HepG2 (cell line): Measurements from ENCODE around the gene NDUFB10. TPM values are rescaled to one million over a fixed set of nuclear protein-coding genes. Genes with fewer than 3 reads are reported as not detected.

Experiments
- HNRNPK ChIP-seq: fragments of 200-400 bp; formaldehyde crosslinking; IDR thresholded peaks from 2 replicates; pipeline ENCODE4 v1.6.1; 2018; ENCODE audit warnings: low read length, low read depth, moderate library complexity, mild to moderate bottlenecking; ENCODE audit not compliant: poor library complexity, severe bottlenecking
- MED8 ChIP-seq: sonication (generic); formaldehyde crosslinking; IDR thresholded peaks from 2 replicates; pipeline ENCODE4 v1.8.1; 2023; ENCODE audit warnings: mild to moderate bottlenecking, missing genetic modification reagents; ENCODE audit not compliant: insufficient replicate concordance
- REPIN1 ChIP-seq: sonication (generic); formaldehyde crosslinking; IDR thresholded peaks from 2 replicates; pipeline ENCODE4 v1.8.0; 2022; ENCODE audit warnings: missing genetic modification reagents, low read depth, mild to moderate bottlenecking, borderline replicate concordance
- RFX3 ChIP-seq: IDR thresholded peaks from 2 replicates; pipeline ENCODE4 v1.6.1; 2016; ENCODE audit warnings: missing biosample characterization, missing genetic modification reagents
- YEATS2 ChIP-seq: sonication (generic); formaldehyde crosslinking; IDR thresholded peaks from 2 replicates; pipeline ENCODE4 v1.4.0; 2020; ENCODE audit warnings: missing genetic modification reagents, borderline replicate concordance
- ZIK1 ChIP-seq: sonication (generic); formaldehyde crosslinking; IDR thresholded peaks from 2 replicates; pipeline ENCODE4 v1.5.0; 2020; ENCODE audit warnings: mild to moderate bottlenecking, low read depth, missing genetic modification reagents, borderline replicate concordance
- ZNF839 ChIP-seq: sonication (generic); formaldehyde crosslinking; IDR thresholded peaks from 2 replicates; pipeline ENCODE4 v1.4.0; 2020; ENCODE audit warnings: missing genetic modification reagents, mild to moderate bottlenecking, borderline replicate concordance
- ZNF878 ChIP-seq: sonication (generic); formaldehyde crosslinking; IDR thresholded peaks from 2 replicates; pipeline ENCODE4 v1.8.1; 2023; ENCODE audit warnings: mild to moderate bottlenecking, missing genetic modification reagents, moderate library complexity
- polyA plus RNA-seq, 8 experiments: library from polyadenylated mRNA; depleted of rRNA in 3 of 8; stranded (reverse) in 7 of 8; unstranded in 1 of 8; fragments of >200 nt; fragmentation: Illumina TruSeq in 4 of 8; extraction: Trizol in 4 of 8; gene quantifications; 2 replicates each; pipeline versions ENCODE4 v1.2.1 to v1.2.3, GENCODE V29; 2011 to 2016; ENCODE audit warnings: low read depth in 4 of 8, missing spikeins in 1 of 8, mixed read lengths in 1 of 8; ENCODE audit not compliant: insufficient read depth in 1 of 8
- total RNA-seq, 5 experiments: library from RNA; depleted of rRNA; stranded (reverse); fragments of >200 nt; fragmentation: Illumina TruSeq; extraction: Trizol; gene quantifications; 2 replicates each; pipeline ENCODE4 v1.2.3, GENCODE V29; 2016; ENCODE audit warnings: low read depth in 1 of 5
- TF ChIP-seq, protein P1 (sequence below): sonication (generic); formaldehyde crosslinking; conservative IDR thresholded peaks from 2 replicates; pipeline ENCODE4 v1.5.0; 2020; ENCODE audit warnings: missing genetic modification reagents
- TF ChIP-seq, protein P2 (sequence below): sonication (generic); formaldehyde crosslinking; IDR thresholded peaks from 2 replicates; pipeline ENCODE4 v1.4.0; 2020; ENCODE audit warnings: missing genetic modification reagents, mild to moderate bottlenecking, borderline replicate concordance
- TF ChIP-seq, protein P3 (sequence below), 2 experiments: sonication (generic) in 1 of 2; formaldehyde crosslinking in 1 of 2; IDR thresholded peaks; 2 replicates each; pipeline versions ENCODE4 v1.6.1 to v1.9.0; 2014 to 2022; ENCODE audit warnings: antibody characterized with exemption in 1 of 2, borderline replicate concordance in 1 of 2, inconsistent platforms in 1 of 2, low read depth in 1 of 2, missing genetic modification reagents in 1 of 2
- TF ChIP-seq, protein P4 (sequence below): sonication (generic); formaldehyde crosslinking; IDR thresholded peaks from 2 replicates; pipeline ENCODE4 v1.5.0; 2020; ENCODE audit warnings: mild to moderate bottlenecking, missing genetic modification reagents
- TF ChIP-seq, protein P5 (sequence below): IDR thresholded peaks from 2 replicates; pipeline ENCODE4 v1.6.1; 2018; ENCODE audit warnings: missing genetic modification reagents, mild to moderate bottlenecking, missing compliant biosample characterization

NDUFB10 gene
- total and polyA plus RNA-seq, 2 of the 13 experiments (the other 11 are each of a cell fraction or from before 2014, with no cell fraction given), result 68.6 to 157 TPM

DNA sequence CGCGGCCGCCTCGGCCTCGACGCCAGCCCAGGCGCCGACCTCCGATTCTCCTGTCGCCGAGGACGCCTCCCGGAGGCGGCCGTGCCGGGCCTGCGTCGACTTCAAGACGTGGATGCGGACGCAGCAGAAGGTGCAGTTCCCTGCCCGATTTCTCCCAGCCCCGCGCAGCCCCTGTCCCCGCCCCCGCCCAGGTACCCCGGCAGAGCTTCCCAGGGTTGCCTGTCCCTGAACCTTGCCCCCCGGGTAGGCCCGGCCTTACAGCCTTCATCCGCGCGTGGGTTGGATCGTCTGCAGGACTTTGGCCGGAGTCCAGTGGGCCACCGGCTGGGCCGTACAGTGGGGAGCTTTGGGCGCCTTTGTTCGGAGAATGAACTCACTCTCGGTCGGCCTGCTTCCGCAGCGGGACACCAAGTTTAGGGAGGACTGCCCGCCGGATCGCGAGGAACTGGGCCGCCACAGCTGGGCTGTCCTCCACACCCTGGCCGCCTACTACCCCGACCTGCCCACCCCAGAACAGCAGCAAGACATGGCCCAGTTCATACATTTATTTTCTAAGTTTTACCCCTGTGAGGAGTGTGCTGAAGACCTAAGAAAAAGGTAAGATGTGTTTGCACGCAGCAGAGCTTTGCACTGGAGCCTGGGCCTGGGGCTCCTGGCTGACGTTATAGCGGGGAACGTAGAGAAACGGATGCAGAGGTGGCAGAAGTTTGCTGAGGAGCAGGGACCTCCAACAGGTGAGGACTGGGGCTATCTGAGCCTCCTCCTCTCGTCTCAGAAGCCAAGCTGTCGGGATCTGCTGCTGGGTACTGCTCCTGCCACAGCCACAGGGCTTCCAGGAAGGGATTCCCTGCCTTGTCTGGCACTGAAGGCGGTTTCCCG, 25.2 kb downstream of the NDUFB10 start (continued):
- 0 out of 2 replicates have a peak, but pooled peaks have one; percentile 7 for TF ChIP-seq YEATS2
- TF ChIP-seq, protein P1, sequence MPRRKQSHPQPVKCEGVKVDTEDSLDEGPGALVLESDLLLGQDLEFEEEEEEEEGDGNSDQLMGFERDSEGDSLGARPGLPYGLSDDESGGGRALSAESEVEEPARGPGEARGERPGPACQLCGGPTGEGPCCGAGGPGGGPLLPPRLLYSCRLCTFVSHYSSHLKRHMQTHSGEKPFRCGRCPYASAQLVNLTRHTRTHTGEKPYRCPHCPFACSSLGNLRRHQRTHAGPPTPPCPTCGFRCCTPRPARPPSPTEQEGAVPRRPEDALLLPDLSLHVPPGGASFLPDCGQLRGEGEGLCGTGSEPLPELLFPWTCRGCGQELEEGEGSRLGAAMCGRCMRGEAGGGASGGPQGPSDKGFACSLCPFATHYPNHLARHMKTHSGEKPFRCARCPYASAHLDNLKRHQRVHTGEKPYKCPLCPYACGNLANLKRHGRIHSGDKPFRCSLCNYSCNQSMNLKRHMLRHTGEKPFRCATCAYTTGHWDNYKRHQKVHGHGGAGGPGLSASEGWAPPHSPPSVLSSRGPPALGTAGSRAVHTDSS, result no peak
- no peak for TF ChIP-seq ZNF878 (CRISPR knock-in tag)
- TF ChIP-seq HNRNPK, result peak; percentile 10
- no peak for TF ChIP-seq RFX3 (CRISPR knock-in tag)
- no peak for TF ChIP-seq MED8 (CRISPR knock-in tag)
- TF ChIP-seq, protein P2, sequence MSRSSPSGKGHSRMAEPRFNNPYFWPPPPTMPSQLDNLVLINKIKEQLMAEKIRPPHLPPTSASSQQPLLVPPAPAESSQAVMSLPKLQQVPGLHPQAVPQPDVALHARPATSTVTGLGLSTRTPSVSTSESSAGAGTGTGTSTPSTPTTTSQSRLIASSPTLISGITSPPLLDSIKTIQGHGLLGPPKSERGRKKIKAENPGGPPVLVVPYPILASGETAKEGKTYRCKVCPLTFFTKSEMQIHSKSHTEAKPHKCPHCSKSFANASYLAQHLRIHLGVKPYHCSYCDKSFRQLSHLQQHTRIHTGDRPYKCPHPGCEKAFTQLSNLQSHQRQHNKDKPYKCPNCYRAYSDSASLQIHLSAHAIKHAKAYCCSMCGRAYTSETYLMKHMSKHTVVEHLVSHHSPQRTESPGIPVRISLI (CRISPR knock-in tag), result no peak; the same call in 1 of the 2 replicates
- TF ChIP-seq, protein P3, sequence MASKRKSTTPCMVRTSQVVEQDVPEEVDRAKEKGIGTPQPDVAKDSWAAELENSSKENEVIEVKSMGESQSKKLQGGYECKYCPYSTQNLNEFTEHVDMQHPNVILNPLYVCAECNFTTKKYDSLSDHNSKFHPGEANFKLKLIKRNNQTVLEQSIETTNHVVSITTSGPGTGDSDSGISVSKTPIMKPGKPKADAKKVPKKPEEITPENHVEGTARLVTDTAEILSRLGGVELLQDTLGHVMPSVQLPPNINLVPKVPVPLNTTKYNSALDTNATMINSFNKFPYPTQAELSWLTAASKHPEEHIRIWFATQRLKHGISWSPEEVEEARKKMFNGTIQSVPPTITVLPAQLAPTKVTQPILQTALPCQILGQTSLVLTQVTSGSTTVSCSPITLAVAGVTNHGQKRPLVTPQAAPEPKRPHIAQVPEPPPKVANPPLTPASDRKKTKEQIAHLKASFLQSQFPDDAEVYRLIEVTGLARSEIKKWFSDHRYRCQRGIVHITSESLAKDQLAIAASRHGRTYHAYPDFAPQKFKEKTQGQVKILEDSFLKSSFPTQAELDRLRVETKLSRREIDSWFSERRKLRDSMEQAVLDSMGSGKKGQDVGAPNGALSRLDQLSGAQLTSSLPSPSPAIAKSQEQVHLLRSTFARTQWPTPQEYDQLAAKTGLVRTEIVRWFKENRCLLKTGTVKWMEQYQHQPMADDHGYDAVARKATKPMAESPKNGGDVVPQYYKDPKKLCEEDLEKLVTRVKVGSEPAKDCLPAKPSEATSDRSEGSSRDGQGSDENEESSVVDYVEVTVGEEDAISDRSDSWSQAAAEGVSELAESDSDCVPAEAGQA (IDR thresholded peaks at IDR 0.05; ENCODE audit: low read depth), result no peak; the same call in 1 of the 2 replicates
- TF ChIP-seq, protein P3 (CRISPR knock-in tag; IDR thresholded peaks at IDR 0.05; ENCODE audit: borderline replicate concordance), result no peak
- no peak for TF ChIP-seq REPIN1 (CRISPR knock-in tag)
- TF ChIP-seq, protein P4, sequence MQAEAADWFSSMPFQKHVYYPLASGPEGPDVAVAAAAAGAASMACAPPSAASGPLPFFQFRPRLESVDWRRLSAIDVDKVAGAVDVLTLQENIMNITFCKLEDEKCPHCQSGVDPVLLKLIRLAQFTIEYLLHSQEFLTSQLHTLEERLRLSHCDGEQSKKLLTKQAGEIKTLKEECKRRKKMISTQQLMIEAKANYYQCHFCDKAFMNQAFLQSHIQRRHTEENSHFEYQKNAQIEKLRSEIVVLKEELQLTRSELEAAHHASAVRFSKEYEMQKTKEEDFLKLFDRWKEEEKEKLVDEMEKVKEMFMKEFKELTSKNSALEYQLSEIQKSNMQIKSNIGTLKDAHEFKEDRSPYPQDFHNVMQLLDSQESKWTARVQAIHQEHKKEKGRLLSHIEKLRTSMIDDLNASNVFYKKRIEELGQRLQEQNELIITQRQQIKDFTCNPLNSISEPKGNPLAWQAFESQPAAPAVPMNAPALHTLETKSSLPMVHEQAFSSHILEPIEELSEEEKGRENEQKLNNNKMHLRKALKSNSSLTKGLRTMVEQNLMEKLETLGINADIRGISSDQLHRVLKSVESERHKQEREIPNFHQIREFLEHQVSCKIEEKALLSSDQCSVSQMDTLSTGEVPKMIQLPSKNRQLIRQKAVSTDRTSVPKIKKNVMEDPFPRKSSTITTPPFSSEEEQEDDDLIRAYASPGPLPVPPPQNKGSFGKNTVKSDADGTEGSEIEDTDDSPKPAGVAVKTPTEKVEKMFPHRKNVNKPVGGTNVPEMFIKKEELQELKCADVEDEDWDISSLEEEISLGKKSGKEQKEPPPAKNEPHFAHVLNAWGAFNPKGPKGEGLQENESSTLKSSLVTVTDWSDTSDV (CRISPR knock-in tag), result no peak
- 0 out of 2 replicates have a peak, but pooled peaks have one; percentile 42 for TF ChIP-seq ZNF839
- TF ChIP-seq, protein P5, sequence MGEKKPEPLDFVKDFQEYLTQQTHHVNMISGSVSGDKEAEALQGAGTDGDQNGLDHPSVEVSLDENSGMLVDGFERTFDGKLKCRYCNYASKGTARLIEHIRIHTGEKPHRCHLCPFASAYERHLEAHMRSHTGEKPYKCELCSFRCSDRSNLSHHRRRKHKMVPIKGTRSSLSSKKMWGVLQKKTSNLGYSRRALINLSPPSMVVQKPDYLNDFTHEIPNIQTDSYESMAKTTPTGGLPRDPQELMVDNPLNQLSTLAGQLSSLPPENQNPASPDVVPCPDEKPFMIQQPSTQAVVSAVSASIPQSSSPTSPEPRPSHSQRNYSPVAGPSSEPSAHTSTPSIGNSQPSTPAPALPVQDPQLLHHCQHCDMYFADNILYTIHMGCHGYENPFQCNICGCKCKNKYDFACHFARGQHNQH (CRISPR knock-in tag), result no peak
- no peak for TF ChIP-seq ZIK1 (CRISPR knock-in tag)
